ENCODE results near the gene SPACA9.

Gene SPACA9

GRCh38 chr9:132878695-132879456, at the start of gene SPACA9:
TSS of gene SPACA9 (plus strand) at chr9:132878898. CDS start at chr9:132883948, 5,050 bp downstream.
- peak in 42 of 58 donors; percentile 11 to 64 (median 40) for DNase-seq

DNA sequence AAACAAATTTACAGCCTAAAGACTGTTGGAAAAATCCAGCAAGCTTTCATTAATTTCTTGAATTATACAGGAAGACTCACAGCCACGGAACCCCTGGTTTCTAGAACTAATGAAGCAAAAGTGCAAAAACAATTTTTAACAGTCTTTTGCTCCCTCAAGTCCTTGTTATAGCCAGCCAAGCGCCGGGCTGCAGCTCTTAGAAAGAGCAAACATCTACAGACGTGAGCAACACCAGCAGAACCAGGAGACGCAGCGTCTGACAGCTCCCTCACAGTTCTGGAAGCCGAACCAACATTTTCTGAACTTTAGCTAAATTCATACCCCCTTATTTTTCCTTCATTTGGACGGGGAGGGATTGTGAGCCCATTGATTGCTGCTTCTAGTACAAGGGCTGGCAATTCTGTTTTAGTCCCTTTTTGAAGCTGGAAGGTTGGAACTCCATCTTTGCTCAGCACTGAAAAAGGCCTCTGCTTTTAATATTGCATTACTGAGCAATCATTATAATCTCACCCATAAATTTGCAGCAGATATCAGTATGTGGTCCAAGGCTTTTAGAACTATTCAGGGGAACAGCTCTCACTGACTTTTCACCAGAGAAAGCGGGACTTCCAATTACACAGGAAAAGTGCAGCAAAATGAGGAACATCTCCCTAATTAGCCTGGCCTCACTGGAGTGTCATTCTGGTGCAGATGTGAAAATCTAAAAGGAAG, 46.4 kb upstream of the SPACA9 start:
- DNase-seq, result no peak

GRCh38 chr9:132833550-132834121, 45.1 kb upstream of the SPACA9 start:
- no peak for DNase-seq

- DNase-seq, result no peak
Observed at GRCh38 chr9:132834343-132834742, 44.4 kb upstream of the SPACA9 start.

DNA sequence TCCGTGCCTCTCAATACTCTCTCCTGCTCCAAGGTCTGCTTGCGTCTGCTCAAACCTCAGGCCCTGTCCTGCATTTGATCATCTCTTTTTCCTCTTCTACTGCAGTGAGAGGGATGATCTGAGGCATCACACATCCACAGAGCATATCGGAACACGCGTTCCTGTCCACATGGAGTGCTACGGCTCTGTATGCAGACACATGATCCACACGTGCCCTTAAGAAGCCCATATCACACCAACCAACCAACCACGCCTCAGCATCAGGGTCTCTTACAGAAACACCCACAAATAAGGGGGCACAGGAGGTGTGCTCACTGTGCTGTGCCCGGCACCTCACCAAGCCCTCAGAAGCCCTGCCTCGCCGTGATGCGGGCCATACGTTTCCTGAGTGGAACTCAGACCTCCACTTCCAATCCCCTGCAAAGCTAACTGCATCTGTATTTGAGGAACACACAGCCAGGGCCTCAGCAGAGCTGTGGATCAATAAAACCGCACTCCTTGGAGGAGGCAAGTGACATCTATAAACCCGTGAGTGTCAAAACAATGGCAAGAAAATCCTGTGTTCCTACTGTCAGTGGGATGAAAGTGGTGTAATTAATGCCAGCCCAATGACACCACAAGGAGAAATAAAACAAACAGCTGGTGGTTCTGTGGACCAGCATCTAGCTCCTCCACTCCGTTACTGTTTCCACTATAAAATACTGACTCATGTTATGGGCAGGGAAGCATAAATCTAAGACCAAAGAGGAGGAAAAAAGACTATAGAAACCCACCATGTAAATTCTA, 41.0 kb upstream of the SPACA9 start:
- DNase-seq, result no peak

- no peak for DNase-seq
Observed at GRCh38 chr9:132838291-132838690, 40.4 kb upstream of the SPACA9 start.

DNA sequence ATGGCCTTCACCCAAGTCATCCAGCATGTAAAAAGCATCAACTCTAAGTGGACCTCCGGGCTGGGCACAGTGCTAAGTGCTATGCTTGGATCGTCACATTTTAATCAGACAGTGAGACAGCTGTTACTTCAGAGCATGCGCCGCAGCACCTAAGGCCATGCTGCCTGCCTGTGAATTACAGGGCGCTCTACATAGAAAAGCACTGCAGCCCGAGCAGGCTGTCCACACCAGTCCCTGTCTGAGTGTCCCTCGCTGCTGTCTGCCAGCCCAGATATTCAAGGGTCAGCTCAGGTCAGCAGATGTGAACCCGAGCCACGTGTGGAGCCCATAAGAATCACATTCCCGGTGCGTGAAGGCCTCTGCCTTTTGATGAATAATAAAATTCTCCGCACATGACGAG, 37.7 kb upstream of the SPACA9 start:
- no peak for DNase-seq

- no peak for DNase-seq
Observed at GRCh38 chr9:132842124-132843044, 36.3 kb upstream of the SPACA9 start.

DNA sequence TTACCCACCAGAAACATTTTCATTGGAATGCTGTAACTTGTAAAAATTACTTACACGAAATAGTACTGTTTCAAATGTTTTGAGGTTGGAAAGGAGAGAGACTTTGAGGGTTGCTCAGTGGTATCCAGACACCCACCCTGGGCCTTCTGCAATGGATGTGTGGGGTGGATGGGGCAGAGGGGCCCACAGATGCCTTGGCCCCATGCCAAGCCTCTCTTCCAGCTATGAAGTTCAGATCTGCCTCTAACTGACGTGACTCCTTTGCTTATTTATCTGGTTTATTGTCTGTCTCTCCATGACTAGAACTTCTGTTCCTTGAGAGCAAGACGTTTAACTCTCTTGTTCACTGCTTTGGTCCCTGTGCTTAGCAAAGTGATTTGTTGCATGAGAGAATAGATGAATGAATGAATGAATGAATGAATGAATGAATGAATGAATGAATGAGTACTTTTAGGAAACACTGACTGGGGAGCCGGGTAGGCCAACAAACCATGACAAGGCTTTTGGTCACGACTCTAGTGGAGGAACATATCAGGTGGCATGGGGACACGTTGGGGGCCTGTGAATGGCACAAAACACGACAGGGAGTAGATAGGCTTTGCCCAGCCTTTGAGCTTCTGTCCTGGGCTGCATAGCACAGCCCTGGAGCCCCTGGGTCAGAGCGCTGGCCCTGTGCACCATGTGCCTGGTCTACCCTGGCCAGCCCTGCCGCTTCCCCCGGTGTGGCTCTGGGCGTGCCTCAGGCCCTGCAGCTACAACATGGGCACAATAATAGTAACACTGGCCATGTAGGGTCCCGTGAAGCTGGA, 32.4 kb upstream of the SPACA9 start:
- DNase-seq, result peak in 1 of 58 donors; percentile 12

GRCh38 chr9:132846918-132847515, 31.7 kb upstream of the SPACA9 start:
- DNase-seq, result no peak

- peak in 10 of 58 donors; percentile 2 to 69 (median 19) for DNase-seq
Observed at GRCh38 chr9:132849185-132849706, 29.5 kb upstream of the SPACA9 start.

DNA sequence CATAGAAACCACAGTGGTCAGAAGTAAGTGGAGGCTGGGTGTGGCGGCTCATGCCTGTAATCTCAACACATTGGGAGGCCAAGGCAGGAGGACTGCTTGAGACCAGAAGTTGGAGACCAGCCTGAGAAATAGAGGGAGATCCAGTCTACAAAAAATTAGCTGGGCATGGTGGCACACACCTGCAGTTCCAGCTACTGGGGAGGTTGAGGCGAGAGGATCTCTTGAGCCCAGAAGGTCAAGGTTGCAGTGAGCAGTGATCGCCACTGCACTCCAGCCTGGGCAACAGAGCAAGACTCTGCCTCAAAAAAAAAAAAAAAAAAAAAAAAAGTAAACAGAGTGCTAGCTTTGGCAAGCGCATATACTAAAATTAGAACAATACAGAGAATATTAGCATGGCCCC, 25.2 kb upstream of the SPACA9 start:
- DNase-seq, result no peak

GRCh38 chr9:132854832-132855231, 23.9 kb upstream of the SPACA9 start:
- DNase-seq, result no peak

DNA sequence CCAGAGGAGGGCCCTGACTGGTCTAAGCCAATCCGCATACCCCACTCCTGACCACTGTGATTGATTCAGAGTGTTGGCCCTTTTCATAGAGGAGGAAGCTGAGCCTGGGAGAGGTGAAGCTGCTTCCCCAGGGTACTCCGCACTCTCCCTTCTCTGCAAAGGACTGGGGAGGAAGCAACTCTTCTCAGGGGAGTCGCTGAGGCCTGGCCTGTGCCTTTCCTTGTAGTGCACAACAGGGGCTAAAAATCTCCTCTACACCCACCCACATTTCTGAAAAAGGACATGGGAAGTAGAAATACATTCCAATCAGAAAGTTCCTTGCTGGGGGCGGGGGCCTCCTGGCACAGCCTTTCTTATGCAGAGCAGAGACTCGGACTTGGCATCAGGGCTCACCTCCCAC, 22.8 kb upstream of the SPACA9 start:
- no peak for DNase-seq

DNA sequence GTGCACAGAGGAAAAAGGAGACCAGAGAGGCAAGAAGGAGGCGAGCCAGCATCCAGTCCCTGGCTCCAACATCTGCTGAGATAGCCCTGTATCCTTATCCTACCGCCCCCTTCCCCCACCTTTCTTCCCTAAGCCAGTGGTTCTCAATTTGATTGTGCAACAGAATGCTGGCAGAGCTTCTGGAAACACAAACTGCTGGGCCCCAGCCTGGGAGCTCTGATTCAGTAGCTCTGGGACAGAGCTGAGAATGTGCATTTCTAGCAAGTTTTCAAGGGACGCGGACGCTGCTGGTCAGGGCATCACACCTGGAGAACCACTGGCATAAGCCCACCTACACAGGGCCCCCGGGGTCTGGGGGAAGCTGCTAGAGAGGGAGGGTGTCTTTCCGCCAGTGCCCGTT, 21.7 kb upstream of the SPACA9 start:
- peak in 1 of 58 donors; percentile 16 for DNase-seq

GRCh38 chr9:132857616-132858342, 20.9 kb upstream of the SPACA9 start:
- no peak for DNase-seq

GRCh38 chr9:132858751-132859150, 19.9 kb upstream of the SPACA9 start:
- no peak for DNase-seq

DNA sequence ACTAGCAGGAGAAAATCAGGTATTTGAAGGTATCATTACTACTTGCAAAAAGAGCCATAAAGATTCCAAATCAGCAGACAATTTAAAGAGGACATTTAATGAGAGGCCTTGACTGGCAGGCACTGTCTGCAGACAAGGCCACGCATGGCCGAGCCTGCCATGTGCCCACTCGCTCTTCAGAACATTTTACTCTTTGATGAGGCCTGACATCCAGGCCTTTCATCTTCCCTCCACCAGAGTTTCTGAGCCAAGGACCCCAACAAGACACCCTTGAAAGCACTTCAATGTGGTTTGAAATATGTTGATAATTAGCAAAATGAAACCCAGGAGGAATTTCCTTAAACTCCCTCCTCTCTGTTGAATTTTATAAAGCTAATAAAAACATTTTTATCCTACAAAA, 17.0 kb upstream of the SPACA9 start:
- no peak for DNase-seq

All from anterior cingulate cortex (tissue), 58 donors.